H1 (cell line): ENCODE results near the gene DIABLO. TPM values are rescaled to one million over a fixed set of nuclear protein-coding genes. Genes with fewer than 3 reads are reported as not detected.

Experiments used
- CTCF ChIA-PET: fragments of 300-600 bp; sonication (Branson Sonifier 250); formaldehyde crosslinking; loops from one replicate; lab custom pipeline; 2021; ENCODE audit not compliant: partially characterized antibody; lab: Charles Lee
- POLR2A ChIA-PET: fragments of 300-600 bp; sonication (Branson Sonifier 250); formaldehyde crosslinking; loops from one replicate; lab custom pipeline; 2021; ENCODE audit warnings: inconsistent platforms; ENCODE audit not compliant: partially characterized antibody; lab: Charles Lee
- DNase-seq, 2 experiments: peaks; one replicate each; pipeline versions ENCODE4 v3.0.0 to v3.0.0-alpha.2; 2010 to 2022; ENCODE audit warnings: low spot score in 2 of 2, low read depth in 1 of 2, mixed read lengths in 1 of 2
- FAIRE-seq: peaks from 2 replicates; lab custom pipeline; 2011; peaks lifted over from hg19 to GRCh38; lab: Jason Lieb, UNC
- H2AFZ ChIP-seq: 2 replicates; pipeline ENCODE4 v1.8.1; 2012; ENCODE audit warnings: low read length, inconsistent platforms
- H2AK5ac ChIP-seq: 2 replicates; pipeline ENCODE4 v1.6.1; 2013; ENCODE audit warnings: low read depth, low read length
- H2BK120ac ChIP-seq: replicated peaks from 2 replicates; pipeline ENCODE3; 2013; ENCODE audit warnings: low read depth, low read length, inconsistent platforms
- H2BK12ac ChIP-seq: 2 replicates; pipeline ENCODE4 v1.6.1; 2013; ENCODE audit warnings: low read depth, low read length
- H2BK15ac ChIP-seq: 2 replicates; pipeline ENCODE4 v1.6.1; 2013; ENCODE audit warnings: low read length
- H2BK20ac ChIP-seq: 2 replicates; pipeline ENCODE4 v1.6.1; 2013; ENCODE audit warnings: low read length
- H2BK5ac ChIP-seq: 2 replicates; pipeline ENCODE4 v1.6.1; 2013; ENCODE audit warnings: low read depth, low read length
- H3K14ac ChIP-seq: 2 replicates; pipeline ENCODE4 v1.6.1; 2013; ENCODE audit warnings: inconsistent platforms; ENCODE audit not compliant: insufficient read length
- H3K18ac ChIP-seq: 2 replicates; pipeline ENCODE4 v1.6.1; 2013; ENCODE audit warnings: low read length; ENCODE audit errors: extremely low read depth
- H3K23ac ChIP-seq: 2 replicates; pipeline ENCODE4 v1.6.1; 2013; ENCODE audit warnings: inconsistent platforms; ENCODE audit not compliant: insufficient read length
- H3K23me2 ChIP-seq: 2 replicates; pipeline ENCODE4 v1.6.1; 2013; ENCODE audit warnings: low read depth, low read length
- H3K27ac ChIP-seq: 2 replicates; pipeline ENCODE4 v1.6.1; 2011; ENCODE audit warnings: low read depth, low read length, inconsistent platforms
- H3K27me3 ChIP-seq, 4 experiments: replicated peaks in 1 of 4; 1 replicate in 1 of 4; 2 replicates in 3 of 4; pipeline versions ENCODE4 v1.6.1 to v1.8.1; 2011 to 2013; ENCODE audit warnings: low read length in 3 of 4, mild to moderate bottlenecking in 3 of 4, inconsistent platforms in 2 of 4, mixed read lengths in 2 of 4, moderate library complexity in 1 of 4; ENCODE audit not compliant: control insufficient read depth in 3 of 4, insufficient read depth in 3 of 4; ENCODE audit errors: extremely low read depth in 1 of 4
- H3K36me3 ChIP-seq, 4 experiments: 2 replicates each; pipeline versions ENCODE4 v1.6.1 to v1.8.1; 2011 to 2013; ENCODE audit warnings: mild to moderate bottlenecking in 4 of 4, low read length in 3 of 4, moderate library complexity in 2 of 4, control low read depth in 1 of 4, inconsistent platforms in 1 of 4; ENCODE audit not compliant: insufficient read depth in 4 of 4, control insufficient read depth in 2 of 4
- H3K4ac ChIP-seq: replicated peaks from 2 replicates; pipeline ENCODE3; 2013; ENCODE audit warnings: low read length, low read depth, mixed read lengths, inconsistent platforms; ENCODE audit not compliant: insufficient read length
- H3K4me1 ChIP-seq, 4 experiments: replicated peaks in 1 of 4; 1 replicate in 1 of 4; 2 replicates in 3 of 4; pipeline versions ENCODE4 v1.6.1 to v1.8.1; 2011 to 2013; ENCODE audit warnings: low read length in 3 of 4, inconsistent platforms in 2 of 4, mixed read lengths in 1 of 4; ENCODE audit not compliant: insufficient read depth in 4 of 4, control insufficient read depth in 3 of 4
- H3K4me2 ChIP-seq, 2 experiments: 2 replicates each; pipeline versions ENCODE4 v1.6.1 to v1.8.1; 2011 to 2013; ENCODE audit warnings: low read depth in 2 of 2, low read length in 2 of 2, control low read depth in 1 of 2, inconsistent platforms in 1 of 2, mild to moderate bottlenecking in 1 of 2; ENCODE audit not compliant: insufficient read depth in 1 of 2
- H3K4me3 ChIP-seq, 4 experiments: fragments of 200-600, 300-600 bp in 1 of 4; sonication (generic), shearing (Covaris generic), sonication (Bioruptor Twin) in 1 of 4; 2 replicates each; pipeline versions ENCODE4 v1.5.1 to v1.8.1; 2011 to 2016; ENCODE audit warnings: low read length in 4 of 4, low read depth in 3 of 4, control low read depth in 2 of 4, inconsistent platforms in 2 of 4, mild to moderate bottlenecking in 2 of 4, mixed read lengths in 1 of 4, moderate library complexity in 1 of 4; ENCODE audit not compliant: insufficient read depth in 2 of 4; ENCODE audit errors: extremely low read depth in 1 of 4
- H3K56ac ChIP-seq: replicated peaks from 2 replicates; pipeline ENCODE3; 2013; ENCODE audit warnings: low read depth, mild to moderate bottlenecking, mixed read lengths, low read length, inconsistent platforms; ENCODE audit not compliant: insufficient read length
- H3K79me1 ChIP-seq: 2 replicates; pipeline ENCODE4 v1.6.1; 2013; ENCODE audit warnings: low read depth, low read length, control low read depth
- H3K79me2 ChIP-seq, 2 experiments: 2 replicates each; pipeline versions ENCODE4 v1.6.1 to v1.8.1; 2012 to 2013; ENCODE audit warnings: low read length in 2 of 2, mild to moderate bottlenecking in 2 of 2, inconsistent platforms in 1 of 2; ENCODE audit not compliant: insufficient read depth in 2 of 2, control insufficient read depth in 1 of 2
- H3K9ac ChIP-seq, 4 experiments: replicated peaks in 1 of 4; 1 replicate in 1 of 4; 2 replicates in 3 of 4; pipeline versions ENCODE4 v1.6.1 to v1.8.1; 2011 to 2013; ENCODE audit warnings: low read depth in 3 of 4, low read length in 3 of 4, control low read depth in 2 of 4, mild to moderate bottlenecking in 2 of 4, moderate library complexity in 2 of 4, inconsistent platforms in 1 of 4; ENCODE audit errors: extremely low read depth in 1 of 4
- H3K9me3 ChIP-seq, 2 experiments: 2 replicates each; pipeline versions ENCODE4 v1.6.1 to v1.8.1; 2012 to 2013; ENCODE audit warnings: mild to moderate bottlenecking in 2 of 2, moderate library complexity in 2 of 2, control low read depth in 1 of 2, inconsistent platforms in 1 of 2, low read depth in 1 of 2, low read length in 1 of 2, mixed read lengths in 1 of 2; ENCODE audit not compliant: insufficient read depth in 2 of 2
- H4K20me1 ChIP-seq, 2 experiments: replicated peaks in 1 of 2; 2 replicates each; pipeline versions ENCODE3 to v1.8.1; 2011 to 2013; ENCODE audit warnings: inconsistent platforms in 2 of 2, low read length in 2 of 2, mild to moderate bottlenecking in 1 of 2; ENCODE audit not compliant: insufficient read depth in 2 of 2, control insufficient read depth in 1 of 2
- H4K5ac ChIP-seq: 2 replicates; pipeline ENCODE4 v1.6.1; 2013; ENCODE audit warnings: low read length, low read depth, mixed read lengths, inconsistent platforms; ENCODE audit not compliant: insufficient read length
- H4K8ac ChIP-seq: 2 replicates; pipeline ENCODE4 v1.8.0; 2013; ENCODE audit warnings: mild to moderate bottlenecking, moderate library complexity, low read length, inconsistent platforms; ENCODE audit not compliant: insufficient read depth; ENCODE audit errors: extremely low read depth
- H4K91ac ChIP-seq: replicated peaks from 2 replicates; pipeline ENCODE3; 2013; ENCODE audit warnings: low read length, mixed read lengths, inconsistent platforms; ENCODE audit not compliant: insufficient read length
- GABPA ChIP-seq: IDR thresholded peaks from 2 replicates; pipeline ENCODE4 v1.6.1; 2011; ENCODE audit warnings: mild to moderate bottlenecking, low read length, moderate library complexity, borderline replicate concordance; ENCODE audit not compliant: insufficient read depth
- POLR2AphosphoS5 ChIP-seq: IDR thresholded peaks from 2 replicates; pipeline ENCODE4 v1.6.1; 2011; ENCODE audit warnings: low read depth, low read length
- WGBS, 2 experiments: shearing (Covaris generic) in 1 of 2; methylation state at CpG; one replicate each; pipeline versions ENCODE4 v1.1.6 to v1.1.7; 2013 to 2015; ENCODE audit warnings: low lambda C conversion rate in 2 of 2, mixed read lengths in 2 of 2, inconsistent platforms in 1 of 2, low coverage in 1 of 2, missing lambda C conversion rate in 1 of 2; ENCODE audit not compliant: insufficient replicate concordance in 2 of 2, insufficient coverage in 1 of 2, insufficient read length in 1 of 2; ENCODE audit errors: extremely low coverage in 1 of 2, missing lambda C conversion rate in 1 of 2; 5-methylcytosine and 5-hydroxymethylcytosine counted together
- polyA plus RNA-seq, 7 experiments: library from polyadenylated mRNA; depleted of rRNA in 3 of 7; stranded (reverse) in 5 of 7; unstranded in 2 of 7; fragments of >200 nt in 5 of 7; fragments of 200-250 nt in 2 of 7; gene quantifications; 1 replicate in 5 of 7; 2 replicates in 1 of 7; 4 replicates in 1 of 7; pipeline versions ENCODE4 v1.2.1 to v1.2.3, GENCODE V29; 2011 to 2013; ENCODE audit warnings: missing spikeins in 2 of 7, mixed read lengths in 2 of 7
- total RNA-seq: library from RNA; stranded (reverse); fragmentation: NEBNext Ultra II Directional; extraction: Animal tissue kit (Norgen Biotek cat#: 25700); gene quantifications from 2 replicates; pipeline ENCODE4 v1.2.1, GENCODE V29; 2021

The DIABLO gene
- total and polyA plus RNA-seq, 2 of the 8 experiments (the other 6 are each of a cell fraction or from before 2014, with no cell fraction given) = 65.2 to 68.3 TPM

- Histone ChIP-seq H3K23me2 (peaks cover 9% of the 10 kb centered on the region; the same call in 1 of the 2 replicates), H3K4me2 (no peak overlapping the region), H2AK5ac (no peak overlapping the region), H3K4me1 (peaks cover 0 to 10% (median 3%) of the 10 kb centered on the region in 4 experiments; a peak in 5 of 7 replicates), H2BK5ac (no peak overlapping the region), H2BK12ac (no peak overlapping the region), H2BK120ac (no peak overlapping the region), H3K27ac (no peak overlapping the region), H3K27me3 (peaks cover 9 to 43% (median 27%) of the 10 kb centered on the region in 4 experiments; a peak in 6 of 7 replicates), H3K36me3 (peaks cover 12 to 48% (median 30%) of the 10 kb centered on the region in 4 experiments), H2BK15ac (no peak overlapping the region), H3K9ac (no peak overlapping the region), H2BK20ac (no peak overlapping the region), H3K4me3 (no peak overlapping the region), H4K91ac (no peak overlapping the region), H2AFZ (no peak overlapping the region), H3K79me1 (no peaks in the 10 kb centered on the region), H3K9me3 (no peaks in the 10 kb centered on the region), H4K8ac (peak overlapping the region; percentile 8; the same call in 1 of the 2 replicates), H4K5ac (no peak overlapping the region), H3K14ac (no peak overlapping the region), H4K20me1 (peaks cover 12 to 19% of the 10 kb centered on the region in 2 experiments), H3K56ac (no peak overlapping the region), H3K23ac (no peak overlapping the region), H3K18ac (no peak overlapping the region), H3K4ac (no peak overlapping the region), H3K79me2 (no peaks in the 10 kb centered on the region)
- ChIA-PET CTCF (interaction anchor here (4.1 kb wide), 1 partner anchor 9 kb away, joined by 15 read pairs; no protein-coding TSS in a partner anchor), POLR2A (interaction anchor here (0.6 to 17.6 kb wide), 2 partner anchors 13 to 839 kb away, joined by 3 to 230 read pairs; partner anchors contain the start of gene DIABLO)
- 77% methylated on average over 8 of the region's 8 CpGs; no CpG with 5 or more reads in 1 of the 2 experiments for WGBS, 2 experiments
- DNase-seq (no peak), FAIRE-seq (no peak)
- TF ChIP-seq POLR2AphosphoS5 = 0 out of 2 replicates have a peak, but pooled peaks have one; percentile 17
- no peak for TF ChIP-seq GABPA
Observed at GRCh38 chr12:122206976-122207375, 18.9 kb downstream of the DIABLO start.
